Activated T-helper 1 cell treated with Interleukin-2 at 50 U/mL for 16 hours (primary cell): ENCODE results near the gene GLIS2.

Experiments used
- DNase-seq: peaks from one replicate; pipeline ENCODE4 v3.0.0-alpha.2; 2020; ENCODE audit warnings: low read depth

Gene GLIS2

DNA sequence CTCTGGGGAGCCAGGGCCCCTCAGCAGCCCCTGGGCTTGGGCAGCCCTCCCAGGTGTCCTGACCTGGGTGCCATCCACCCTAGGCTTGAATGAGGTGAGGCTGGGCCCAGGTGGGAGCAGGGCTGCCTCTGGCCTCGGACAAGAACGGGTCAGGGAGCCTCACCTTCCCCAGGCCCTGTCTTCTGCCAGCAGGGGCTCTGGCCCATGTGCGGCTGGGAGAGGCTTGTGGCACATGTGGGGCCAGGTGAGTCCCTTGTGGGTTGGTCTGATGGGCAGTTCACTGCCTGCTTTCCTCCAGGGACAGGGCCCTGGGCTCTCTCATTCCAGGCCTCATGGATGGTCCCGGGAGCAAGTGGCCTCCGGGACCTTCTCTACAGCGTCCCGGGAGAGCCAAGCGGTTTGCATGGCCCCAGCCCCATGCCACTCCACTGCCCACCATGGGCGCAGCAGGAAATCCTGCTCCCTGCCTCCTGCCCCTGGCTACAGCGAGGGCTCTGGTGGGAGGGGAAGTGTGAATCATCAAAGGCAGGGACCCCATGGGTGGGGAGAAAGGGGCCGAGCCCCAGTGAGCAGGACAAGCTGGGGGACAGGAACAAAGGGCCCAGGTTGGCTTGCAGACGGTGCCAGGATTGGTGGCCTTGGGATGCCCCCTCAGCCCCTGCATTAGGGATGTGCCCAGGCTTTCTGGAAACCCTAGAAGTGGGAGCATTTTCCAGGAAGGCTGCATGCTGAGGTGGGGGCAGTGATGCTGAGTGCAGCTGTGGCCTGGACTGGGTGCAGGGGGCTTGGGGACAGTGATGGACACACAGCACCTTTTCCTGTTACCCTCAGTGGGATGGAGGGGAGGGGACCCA is 68.0 kb downstream of the GLIS2 start:
- DNase-seq: no peak

DNA sequence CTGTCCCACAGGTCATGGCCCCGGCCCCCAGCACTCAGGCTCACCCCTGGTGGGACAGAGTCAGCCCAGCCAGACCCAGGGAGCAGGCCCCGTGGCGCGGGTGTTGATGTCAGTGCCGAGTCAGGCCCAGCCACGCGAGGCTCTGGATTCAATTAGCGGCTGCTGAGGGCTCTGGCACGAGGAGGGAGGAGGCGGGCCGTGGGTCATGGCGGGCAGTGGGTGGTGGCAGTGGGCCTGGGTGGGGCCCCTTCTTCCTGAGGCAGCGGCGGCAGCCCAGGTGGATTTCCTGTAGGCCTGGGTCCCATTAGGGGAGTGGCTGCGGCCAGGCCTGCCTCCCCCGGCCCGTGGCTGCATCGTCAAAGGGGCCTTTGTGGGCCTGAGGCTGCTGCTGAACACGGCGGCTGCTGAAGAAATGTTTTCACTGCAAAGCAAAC is 68.7 kb downstream of the GLIS2 start:
- no peak for DNase-seq

DNA sequence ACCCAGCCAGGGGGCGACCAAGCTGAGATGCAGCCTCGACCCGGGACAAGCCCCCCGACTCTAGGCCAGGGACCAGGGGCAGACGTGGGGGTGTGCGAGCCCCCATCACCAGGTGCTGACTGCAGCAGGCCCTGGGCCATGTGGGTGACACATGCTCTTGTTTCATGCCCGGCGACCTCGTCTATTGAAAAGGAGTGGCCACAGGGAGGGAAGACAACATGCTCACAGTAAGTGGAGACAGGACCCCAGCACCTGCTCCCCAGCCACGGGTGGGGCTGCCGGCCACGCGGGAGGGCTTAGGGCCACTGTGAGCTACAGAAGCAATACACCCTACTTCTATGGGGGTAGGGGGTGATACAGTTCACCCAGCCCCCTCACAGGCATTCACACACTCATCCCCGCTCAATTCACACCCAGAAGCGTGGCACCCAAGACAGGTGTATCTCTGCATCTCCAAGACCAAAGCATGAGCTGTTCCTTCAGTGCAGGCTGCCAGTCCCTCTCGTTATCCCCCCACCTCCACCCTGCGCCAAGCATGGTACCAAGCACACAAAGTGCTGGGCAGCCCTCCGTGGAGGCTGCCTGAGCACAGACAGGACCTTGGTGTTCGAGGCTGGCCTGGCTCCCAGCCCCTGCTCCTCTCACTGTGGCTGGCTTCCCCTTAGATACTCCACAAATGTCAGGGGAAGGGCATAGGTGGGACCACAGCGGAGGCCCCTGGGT is 69.4 kb downstream of the GLIS2 start:
- DNase-seq: no peak

DNA sequence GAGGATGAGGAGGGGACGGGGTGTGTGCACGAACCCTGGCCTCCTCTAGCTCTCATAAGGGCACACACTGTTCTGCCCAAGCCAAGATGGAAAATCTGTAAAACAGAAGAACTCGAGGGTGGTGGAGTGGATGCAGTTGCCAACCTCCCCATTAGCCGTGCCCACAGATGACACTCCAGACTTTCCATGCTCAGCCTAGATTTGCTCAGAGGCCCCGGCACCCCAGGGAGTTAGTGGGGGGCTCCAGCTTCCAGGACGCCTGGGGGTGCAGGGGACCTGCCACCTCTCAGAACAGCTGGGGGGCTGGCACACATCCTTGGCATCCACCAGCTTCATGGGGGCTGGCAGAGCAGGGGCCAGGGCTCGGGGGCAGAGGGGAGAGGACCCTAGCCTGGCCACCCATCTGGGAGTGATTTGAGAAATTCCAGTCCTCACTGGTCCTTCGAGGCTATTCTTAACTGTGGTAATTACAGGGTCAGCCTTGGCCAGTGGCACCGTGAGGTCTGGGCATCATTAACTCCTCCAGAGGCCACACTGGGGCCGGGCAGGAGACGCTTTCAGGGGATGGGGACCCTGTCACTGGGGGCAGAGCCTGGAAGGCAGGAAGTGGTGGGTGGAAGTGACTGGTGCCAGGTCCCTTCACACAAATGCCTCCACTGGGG is 70.1 kb downstream of the GLIS2 start:
- no peak for DNase-seq

DNA sequence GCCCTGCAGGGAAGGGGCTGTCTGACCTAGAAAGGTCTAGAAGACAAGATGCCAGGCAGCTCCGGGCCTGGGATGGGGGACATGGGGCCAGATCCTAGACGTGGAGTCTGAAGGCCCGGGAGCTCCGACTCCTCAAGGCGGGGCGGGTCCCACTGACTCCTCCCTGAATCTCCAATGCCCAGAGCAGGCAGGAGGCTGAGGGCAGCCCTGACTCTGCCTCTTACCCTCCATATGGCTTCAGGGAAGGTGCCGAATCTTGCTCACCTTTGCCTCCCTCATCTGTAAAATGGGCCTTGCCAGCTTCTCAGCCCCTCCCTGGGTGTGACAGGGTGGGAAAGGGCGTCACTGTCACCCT is 70.6 kb downstream of the GLIS2 start:
- no peak for DNase-seq

DNA sequence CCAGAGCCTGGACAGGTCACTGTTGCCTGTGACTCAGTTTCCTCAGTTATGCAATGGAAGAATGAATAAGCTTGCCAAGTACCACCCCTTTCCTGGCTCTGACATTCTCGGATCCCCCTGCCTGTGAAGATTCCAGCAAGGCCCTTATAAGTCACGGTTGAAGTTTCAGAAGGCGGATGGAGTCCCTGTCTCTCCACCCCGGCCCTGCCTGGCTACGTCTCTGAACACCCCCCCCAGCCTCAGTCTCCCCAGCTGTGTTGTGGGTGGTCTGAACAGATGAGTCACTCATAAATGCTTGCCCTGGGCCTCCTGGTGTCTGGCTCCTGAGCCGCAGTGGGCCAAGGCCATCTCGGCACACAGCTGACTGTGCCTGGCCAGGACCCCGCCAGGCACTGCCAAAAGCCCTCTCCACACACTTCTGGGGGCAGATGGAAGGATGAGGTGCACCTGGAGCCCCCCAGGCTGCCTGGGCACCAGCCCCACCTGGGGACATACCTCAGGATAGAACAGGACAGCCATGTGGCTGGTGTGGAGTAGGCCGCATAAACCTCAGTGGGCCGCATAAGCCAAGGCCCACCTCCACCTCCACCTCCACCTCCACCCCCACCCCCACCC is 71.2 kb downstream of the GLIS2 start:
- no peak for DNase-seq

DNA sequence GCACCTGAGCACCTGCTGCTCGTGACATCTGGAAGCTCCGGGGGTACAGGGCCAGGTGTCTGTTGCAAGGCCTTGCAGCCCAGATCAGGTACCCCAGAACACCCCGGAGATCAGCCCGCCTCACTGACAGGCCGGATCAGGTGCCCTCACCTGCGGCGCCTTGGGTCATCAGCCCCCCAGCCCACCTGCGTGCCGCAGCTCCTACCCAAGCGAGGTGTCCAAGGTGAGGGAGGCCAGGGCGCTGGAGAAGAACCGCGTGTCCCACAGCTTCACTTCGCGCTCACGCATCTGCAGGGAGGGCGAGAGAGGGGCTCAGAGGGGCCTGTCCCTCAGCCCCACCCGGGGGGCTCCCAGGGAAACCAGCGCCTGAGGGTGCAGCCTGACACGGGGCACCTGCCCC is 71.9 kb downstream of the GLIS2 start:
- DNase-seq: no peak

DNA sequence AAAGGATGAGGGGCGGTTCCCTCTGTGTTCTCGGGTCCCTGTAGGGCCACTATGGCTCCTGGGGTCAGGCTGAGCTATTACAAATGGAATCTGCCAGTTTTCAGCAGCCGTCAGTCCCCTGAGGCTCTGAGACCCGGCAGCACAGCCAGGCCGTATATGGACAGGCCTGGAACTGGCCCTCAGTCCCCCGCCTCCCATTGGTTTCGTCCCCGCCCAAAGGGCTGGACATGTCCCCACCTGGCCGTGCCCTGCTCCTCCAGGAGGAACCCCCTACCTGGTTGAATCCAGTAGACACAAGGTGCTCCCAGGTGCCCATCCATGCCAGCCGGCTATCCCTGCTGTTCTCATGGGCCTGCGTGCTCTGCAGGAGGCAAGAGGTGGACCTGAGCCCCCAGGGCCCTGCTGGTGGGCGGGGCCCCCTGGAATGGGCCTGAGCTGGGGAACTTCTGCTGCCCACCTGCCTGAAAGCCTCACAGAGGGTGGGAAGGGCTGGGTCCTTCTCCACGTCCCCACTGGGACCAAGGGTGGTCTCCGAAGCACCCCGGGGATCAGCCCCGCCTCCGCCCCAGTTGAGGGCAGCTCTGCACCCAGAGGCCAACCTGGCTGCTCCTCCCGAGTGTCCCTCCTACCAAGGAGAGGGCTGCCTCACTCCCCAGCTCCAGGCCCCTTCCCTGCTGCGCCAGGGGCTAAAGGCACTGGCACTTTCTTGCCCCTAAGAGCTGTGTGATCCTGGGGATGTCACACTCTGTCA is 72.6 kb downstream of the GLIS2 start:
- no peak for DNase-seq
